HG03045 (cell line): ENCODE measurements around the gene UCP1.

ENCODE experiments used
- ATAC-seq: cut with Tn5 transposase; IDR thresholded peaks from one replicate; pipeline ENCODE4 v1.9.1; 2021; ENCODE audit warnings: mild to moderate bottlenecking, moderate library complexity; ENCODE audit not compliant: unreplicated experiment

UCP1 gene

DNA sequence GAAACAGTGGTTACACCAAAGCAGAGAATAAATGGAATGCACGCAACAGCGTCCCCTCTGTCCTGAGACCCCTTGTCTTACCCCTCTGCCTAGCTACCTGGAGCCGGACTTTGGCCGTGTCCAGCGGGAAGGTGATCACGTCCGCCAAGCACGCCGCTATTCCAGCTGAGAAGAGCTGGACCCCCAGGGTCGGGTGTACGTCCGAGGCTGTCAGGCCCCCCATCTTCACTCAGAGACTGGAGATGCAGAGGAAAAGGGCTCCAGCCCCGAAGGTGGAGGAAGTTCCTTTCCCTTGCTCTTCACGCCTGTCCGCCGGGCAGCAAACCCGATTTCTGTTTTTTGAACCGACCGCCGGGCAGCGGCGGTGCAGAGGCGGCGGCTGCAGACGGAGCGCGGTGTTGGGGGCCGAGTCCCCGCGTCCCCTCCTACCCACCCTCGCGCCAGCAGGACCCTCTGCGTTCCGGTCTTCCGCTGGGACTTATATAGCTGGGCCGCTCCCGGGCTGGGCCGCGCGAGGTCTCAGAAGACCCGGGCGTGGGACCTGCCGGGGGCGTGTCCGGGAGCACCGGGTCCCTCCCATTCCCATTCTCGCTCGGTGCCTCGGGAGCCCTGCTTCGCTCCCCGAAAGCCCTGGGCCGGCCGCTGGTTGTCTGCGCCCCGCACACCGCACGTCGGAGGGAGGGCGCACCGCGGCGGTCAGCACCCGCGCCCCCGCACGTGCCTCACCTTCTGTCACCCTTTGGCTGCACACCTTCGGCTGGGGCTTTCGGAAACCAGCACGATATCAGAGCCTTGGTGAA is at the start of gene UCP1:
Gene UCP1, minus strand, starts transcription at position 455 of the 800 bp plus-strand sequence. Its CDS starts 232 bp downstream, at position 223.
- no peak for ATAC-seq

DNA sequence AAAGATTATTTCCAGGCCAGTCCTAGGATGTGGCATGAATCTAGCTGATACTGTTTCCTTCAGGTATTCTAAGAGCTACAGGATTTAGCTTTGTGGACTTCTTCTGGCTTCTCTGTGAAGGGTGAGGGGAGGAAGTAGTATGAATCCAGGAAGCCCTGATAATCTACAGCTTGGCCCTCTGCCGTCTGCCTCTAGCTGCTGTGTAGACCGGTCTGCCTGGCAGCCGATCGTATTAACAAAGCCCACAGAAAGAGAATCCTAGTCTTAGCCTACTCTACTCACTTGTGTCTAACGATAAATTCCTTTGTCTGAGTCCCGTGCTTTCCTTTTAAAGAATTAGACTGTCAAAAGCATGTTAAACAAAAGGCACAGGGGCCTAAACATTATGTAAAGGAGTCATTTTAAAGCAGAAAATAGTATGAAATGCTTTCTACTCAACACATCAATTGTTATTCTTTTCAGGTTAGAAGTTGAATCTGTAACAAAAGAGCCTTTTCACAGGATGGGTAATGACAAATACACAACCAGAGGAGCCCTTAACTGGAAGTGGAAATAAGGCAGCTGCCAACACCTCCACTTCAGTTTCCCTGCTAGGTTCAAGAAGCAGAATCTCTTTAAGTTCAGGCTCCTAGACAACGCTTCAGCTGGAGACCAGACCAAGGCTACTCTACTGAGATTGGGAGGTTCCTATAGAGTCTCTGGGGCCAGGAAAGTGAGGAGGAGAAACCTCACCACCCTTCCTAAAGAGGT is 48.9 kb upstream of the UCP1 start:
- ATAC-seq = no peak

- no peak for ATAC-seq
Observed at GRCh38 chr4:140615451-140615850, 46.7 kb upstream of the UCP1 start.

DNA sequence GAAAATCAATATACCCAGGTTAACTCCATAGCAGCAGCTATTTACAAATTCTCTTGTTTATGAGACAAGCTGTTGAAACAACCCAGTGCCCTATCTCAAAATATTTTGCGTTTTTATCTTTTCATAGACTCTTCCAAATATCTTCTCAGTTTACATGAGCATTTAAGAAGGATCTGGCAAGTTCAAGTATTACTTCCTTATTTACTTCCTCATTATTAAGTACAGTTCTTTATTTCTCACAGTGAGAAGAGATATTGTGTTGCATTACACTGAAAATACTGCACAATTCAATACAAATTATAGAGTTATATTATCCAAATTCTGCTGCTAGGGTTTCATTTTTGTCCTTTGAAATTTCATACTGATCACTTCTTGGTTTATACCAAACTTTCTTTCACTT is 43.6 kb upstream of the UCP1 start:
- no peak for ATAC-seq

DNA sequence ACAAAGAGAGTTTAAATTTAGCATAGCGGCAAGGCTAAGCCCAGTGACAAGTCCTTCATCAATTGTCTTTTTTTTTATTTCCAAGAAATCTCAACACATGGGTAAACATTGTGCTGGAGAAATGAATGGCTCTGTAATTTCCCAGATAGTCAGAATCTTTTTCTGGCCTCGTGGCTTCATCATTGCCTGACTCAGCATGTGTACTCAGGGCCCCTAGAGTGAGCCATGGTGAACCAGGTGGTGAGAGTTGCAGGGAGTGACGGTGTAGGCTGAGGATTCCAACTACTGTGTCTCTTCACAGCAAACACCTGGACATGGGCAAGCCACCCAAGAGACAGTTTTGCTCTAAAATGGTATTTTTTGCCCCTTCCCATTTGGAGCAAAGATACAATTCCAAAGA is 43.1 kb upstream of the UCP1 start:
- no peak for ATAC-seq

GRCh38 chr4:140609548-140610425 is 41.0 kb upstream of the UCP1 start:
- ATAC-seq = peak; percentile 56

GRCh38 chr4:140607852-140608251 is 39.1 kb upstream of the UCP1 start:
- ATAC-seq = no peak

DNA sequence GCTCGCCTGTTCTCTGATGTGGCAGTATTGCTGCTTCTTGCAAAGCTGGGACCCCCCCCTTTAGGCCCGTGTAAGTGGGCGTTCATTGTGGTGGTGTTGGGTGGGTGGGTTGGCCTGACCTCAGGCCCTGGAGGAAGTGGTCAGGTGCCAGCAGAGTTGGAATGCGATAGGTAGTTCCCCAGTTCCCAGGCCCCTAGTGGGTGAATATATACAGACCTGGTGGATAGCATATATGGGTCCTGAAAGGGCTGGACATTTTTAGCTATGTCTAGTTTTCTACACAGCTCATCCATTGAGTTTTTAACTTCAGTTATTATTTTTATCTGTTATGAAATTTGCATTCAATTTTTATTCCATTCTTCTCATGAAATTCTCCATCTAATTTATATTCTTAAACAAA is 35.8 kb upstream of the UCP1 start:
- ATAC-seq = no peak

GRCh38 chr4:140603286-140603685 is 34.5 kb upstream of the UCP1 start:
- no peak for ATAC-seq

GRCh38 chr4:140602714-140603113 is 34.0 kb upstream of the UCP1 start:
- ATAC-seq = no peak

- ATAC-seq = no peak
Observed at GRCh38 chr4:140600408-140600807, 31.6 kb upstream of the UCP1 start.

- ATAC-seq = no peak
Observed at GRCh38 chr4:140595065-140595464, 26.3 kb upstream of the UCP1 start.

DNA sequence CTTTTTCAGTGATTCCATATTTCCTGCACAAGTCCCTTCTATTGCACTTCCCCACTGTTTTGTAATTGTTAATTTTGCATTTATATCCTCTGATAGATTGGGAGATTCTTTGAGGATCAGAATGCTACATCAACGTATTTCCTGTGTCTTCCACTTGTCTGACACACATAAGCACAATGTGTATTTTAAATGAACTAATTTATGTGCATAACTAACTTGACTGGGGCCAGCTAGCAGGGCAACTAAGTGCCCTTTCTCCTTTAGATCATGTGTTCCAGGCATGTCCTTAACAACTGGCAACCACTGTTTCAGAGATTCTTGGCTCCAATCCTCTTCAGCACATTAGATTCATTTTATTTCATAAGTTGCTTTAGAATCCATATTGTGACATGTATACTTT is 15.7 kb upstream of the UCP1 start:
- ATAC-seq = no peak

- no peak for ATAC-seq
Observed at GRCh38 chr4:140581078-140581477, 12.3 kb upstream of the UCP1 start.

DNA sequence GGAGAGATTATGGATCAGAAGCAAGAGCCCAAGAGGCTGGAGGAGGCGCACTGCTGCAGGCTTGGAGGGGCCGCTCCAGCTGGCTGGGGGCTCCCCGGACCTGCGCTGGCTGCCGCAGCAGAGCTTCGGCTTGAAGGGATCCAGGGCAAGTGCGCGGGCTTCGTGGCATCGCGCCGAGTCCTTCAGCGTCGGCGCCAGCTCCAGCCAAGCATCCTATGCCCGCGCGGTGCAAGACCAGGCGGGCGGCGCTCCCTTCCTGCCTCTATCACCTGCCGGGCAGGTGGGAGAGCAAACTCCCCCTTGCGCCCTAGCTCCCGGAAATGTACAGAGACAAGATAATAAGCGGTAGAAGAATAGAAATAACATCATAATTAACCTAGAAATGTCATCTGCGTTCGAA is 10.5 kb upstream of the UCP1 start:
- ATAC-seq = no peak

DNA sequence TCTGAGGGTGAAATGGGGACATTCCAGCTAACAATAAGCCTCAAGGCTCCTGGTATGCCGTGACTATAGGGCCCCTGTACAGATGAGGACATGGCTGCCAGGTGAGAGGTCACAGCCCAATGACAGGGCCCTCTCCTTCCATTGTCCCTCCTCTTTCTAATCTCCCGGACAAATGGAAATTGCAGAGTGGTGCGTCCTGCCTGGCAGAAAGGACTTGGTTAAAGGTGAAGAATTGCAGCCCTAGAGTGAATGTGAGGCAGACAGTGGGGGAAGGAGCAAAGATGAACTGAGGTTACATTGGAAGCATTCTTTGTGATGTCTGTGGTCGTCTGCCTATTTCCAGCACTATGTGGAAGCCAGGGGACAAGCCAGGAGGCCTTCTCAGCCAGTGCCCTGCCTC is 6.7 kb upstream of the UCP1 start:
- no peak for ATAC-seq

DNA sequence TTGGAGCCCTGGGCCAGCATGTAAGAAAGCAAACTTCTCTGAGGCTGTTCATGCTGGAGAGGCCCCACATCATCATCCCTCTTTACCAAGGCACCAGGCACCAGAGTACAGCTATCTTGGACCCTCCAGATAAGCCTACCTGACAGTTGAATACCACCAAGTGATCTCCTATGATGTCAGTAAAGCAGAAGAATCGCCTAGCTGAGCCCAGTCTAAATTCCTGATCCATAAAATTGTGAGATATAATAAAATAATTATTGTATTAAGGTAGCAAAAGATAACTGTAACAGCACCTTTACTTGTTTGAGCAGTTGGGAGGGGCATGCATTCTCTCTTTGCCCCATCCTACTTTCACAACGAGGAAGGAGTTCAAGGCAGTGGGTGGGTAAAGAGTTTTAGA is 2.9 kb upstream of the UCP1 start:
- ATAC-seq = no peak

DNA sequence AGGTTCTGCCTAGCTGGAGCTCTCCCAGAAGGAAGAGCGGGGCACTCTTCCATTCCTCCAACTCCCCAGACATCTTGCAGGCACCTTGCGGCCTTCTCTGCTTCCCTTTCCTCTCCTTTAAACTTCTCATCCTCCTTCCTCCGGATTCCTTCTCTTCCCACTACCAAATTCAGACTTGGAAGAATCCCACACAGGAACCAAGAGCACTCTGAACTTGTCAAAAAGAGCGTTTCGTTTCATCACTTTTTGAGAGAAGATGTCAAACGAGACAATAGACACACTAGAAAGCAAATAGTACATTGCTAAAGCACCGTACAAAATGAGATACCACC is 512 bp upstream of the UCP1 start:
- no peak for ATAC-seq

- no peak for ATAC-seq
Observed at GRCh38 chr4:140559696-140560095, 9.1 kb downstream of the UCP1 start.

- no peak for ATAC-seq
Observed at GRCh38 chr4:140557831-140558435, 10.8 kb downstream of the UCP1 start.
